GM23338 (cell line): ENCODE data around the gene WAPL. TPM values are rescaled to one million over a fixed set of nuclear protein-coding genes. Genes with fewer than 3 reads are reported as not detected.

ENCODE experiments used
- ATAC-seq: fragments of 200-7000 bp; cut with Tn5 transposase; 3 replicates; pipeline ENCODE4 v1.9.1; 2020
- DNase-seq: peaks from one replicate; pipeline ENCODE4 v3.0.0-alpha.2; 2015; ENCODE audit warnings: low spot score
- H2AFZ ChIP-seq: fragments of 200-600 bp; sonication (generic); 2 replicates; pipeline ENCODE4 v1.8.0; 2016; ENCODE audit warnings: antibody characterized with exemption, mild to moderate bottlenecking, moderate library complexity
- H3F3A ChIP-seq: fragments of 200-600 bp; sonication (generic); replicated peaks from 2 replicates; pipeline ENCODE4 v1.8.0; 2017; ENCODE audit warnings: antibody characterized with exemption, mixed run types, low read depth
- H3K27ac ChIP-seq: fragments of 200-600 bp; sonication (generic); 2 replicates; pipeline ENCODE4 v1.6.1; 2016; ENCODE audit warnings: low read depth
- H3K27me3 ChIP-seq: fragments of 200-600 bp; sonication (generic); 2 replicates; pipeline ENCODE4 v1.8.0; 2016; ENCODE audit warnings: mild to moderate bottlenecking, mixed run types, moderate library complexity; ENCODE audit not compliant: insufficient read depth
- H3K36me3 ChIP-seq: fragments of 200-600 bp; sonication (generic); 2 replicates; pipeline ENCODE4 v1.8.0; 2016; ENCODE audit warnings: mild to moderate bottlenecking; ENCODE audit not compliant: insufficient read depth
- H3K4me1 ChIP-seq: fragments of 200-600 bp; sonication (generic); 2 replicates; pipeline ENCODE4 v1.8.0; 2016; ENCODE audit warnings: mild to moderate bottlenecking, moderate library complexity; ENCODE audit not compliant: insufficient read depth
- H3K4me2 ChIP-seq: fragments of 200-600 bp; sonication (generic); 2 replicates; pipeline ENCODE4 v1.7.1; 2017; ENCODE audit warnings: mixed run types
- H3K4me3 ChIP-seq: fragments of 200-600 bp; sonication (generic); 2 replicates; pipeline ENCODE4 v1.6.1; 2016; ENCODE audit warnings: mixed run types
- H3K79me2 ChIP-seq: fragments of 200-600 bp; sonication (generic); replicated peaks from 2 replicates; pipeline ENCODE4 v1.8.0; 2017; ENCODE audit warnings: mild to moderate bottlenecking; ENCODE audit not compliant: insufficient read depth
- H3K9me2 ChIP-seq: fragments of 200-600 bp; sonication (generic); 2 replicates; pipeline ENCODE4 v1.8.0; 2017; ENCODE audit not compliant: insufficient read depth
- H4K20me1 ChIP-seq: fragments of 200-600 bp; sonication (generic); replicated peaks from 2 replicates; pipeline ENCODE4 v1.8.0; 2017; ENCODE audit warnings: mild to moderate bottlenecking; ENCODE audit not compliant: insufficient read depth
- H3K27ac Mint-ChIP-seq: 2 replicates; pipeline ENCODE4 v1.8.0; 2020; ENCODE audit warnings: inconsistent platforms, mild to moderate bottlenecking, moderate library complexity, mixed read lengths
- H3K27me3 Mint-ChIP-seq: 3 replicates; pipeline ENCODE4 v1.8.0; 2022; ENCODE audit warnings: low read depth, mild to moderate bottlenecking, moderate library complexity, mixed read lengths, inconsistent platforms; ENCODE audit not compliant: insufficient read depth, poor library complexity
- H3K36me3 Mint-ChIP-seq: 3 replicates; pipeline ENCODE4 v1.8.0; 2021; ENCODE audit warnings: low read depth, mild to moderate bottlenecking, inconsistent platforms, moderate library complexity, mixed read lengths
- H3K4me1 Mint-ChIP-seq: 3 replicates; pipeline ENCODE4 v1.8.0; 2020; ENCODE audit warnings: mild to moderate bottlenecking, inconsistent platforms, mixed read lengths
- H3K4me3 Mint-ChIP-seq: 3 replicates; pipeline ENCODE4 v1.8.0; 2021; ENCODE audit warnings: moderate library complexity, mild to moderate bottlenecking, inconsistent platforms, mixed read lengths
- H3K9me3 Mint-ChIP-seq: 3 replicates; pipeline ENCODE4 v1.8.0; 2020; ENCODE audit warnings: moderate library complexity, mild to moderate bottlenecking, inconsistent platforms, mixed read lengths
- CREB1 ChIP-seq: fragments of 250-450 bp; sonication (Bioruptor Pico); IDR thresholded peaks from 2 replicates; pipeline ENCODE4 v1.5.0; 2020; ENCODE audit warnings: low read depth, mild to moderate bottlenecking, moderate library complexity
- ETS1 ChIP-seq: IDR thresholded peaks from 2 replicates; pipeline ENCODE4 v1.6.1; 2016; ENCODE audit warnings: antibody characterized with exemption
- EZH2 ChIP-seq: fragments of 200-600 bp; sonication (generic); IDR thresholded peaks from one replicate; pipeline ENCODE4 v1.8.0; 2017; ENCODE audit warnings: antibody characterized with exemption, mild to moderate bottlenecking, low read depth; ENCODE audit not compliant: unreplicated experiment
- NANOG ChIP-seq: IDR thresholded peaks from 2 replicates; pipeline ENCODE4 v1.6.1; 2016; ENCODE audit warnings: antibody characterized with exemption, borderline replicate concordance
- STAT1 ChIP-seq: IDR thresholded peaks from one replicate; pipeline ENCODE4 v1.6.1; 2016; ENCODE audit warnings: antibody characterized with exemption; ENCODE audit not compliant: unreplicated experiment
- ZNF331 ChIP-seq: fragments of 250-450 bp; sonication (Bioruptor Pico); IDR thresholded peaks from 2 replicates; pipeline ENCODE4 v1.5.0; 2020; ENCODE audit warnings: low read depth, mild to moderate bottlenecking, moderate library complexity
- polyA plus RNA-seq: library from polyadenylated mRNA; unstranded; fragments of >200 nt; fragmentation: Nextera tagmentation; extraction: Ambion mirVana; gene quantifications from 2 replicates; pipeline ENCODE4 v1.2.1, GENCODE V29; 2016
- total RNA-seq: library from RNA; depleted of rRNA; stranded (reverse); fragments of >200 nt; shearing (Covaris generic); gene quantifications from 2 replicates; pipeline ENCODE4 v1.2.3, GENCODE V29; 2014
- TF ChIP-seq, protein P1 (sequence below), 2 experiments: fragments of 200-600 bp in 1 of 2; sonication (generic) in 1 of 2; conservative IDR thresholded peaks; 2 replicates each; pipeline versions ENCODE4 v1.5.1 to v1.6.1; 2016 to 2017; ENCODE audit warnings: antibody characterized with exemption in 2 of 2, low read depth in 2 of 2, mild to moderate bottlenecking in 2 of 2, moderate library complexity in 1 of 2
- TF ChIP-seq, protein P2 (sequence below): IDR thresholded peaks from one replicate; pipeline ENCODE4 v1.6.1; 2018; ENCODE audit warnings: antibody characterized with exemption; ENCODE audit not compliant: unreplicated experiment
- TF ChIP-seq, protein P3 (sequence below): fragments of 250-450 bp; sonication (Bioruptor Pico); IDR thresholded peaks from 2 replicates; pipeline ENCODE4 v1.5.0; 2020; ENCODE audit warnings: mild to moderate bottlenecking, moderate library complexity

WAPL gene
- total and polyA plus RNA-seq, 2 experiments from 2014 or later: 25.2 to 60.8 TPM

- TF ChIP-seq ETS1 (no peak), CREB1 (CRISPR knock-in tag) (no peak), ZNF331 (CRISPR knock-in tag) (no peak)
- TF ChIP-seq, protein P1, sequence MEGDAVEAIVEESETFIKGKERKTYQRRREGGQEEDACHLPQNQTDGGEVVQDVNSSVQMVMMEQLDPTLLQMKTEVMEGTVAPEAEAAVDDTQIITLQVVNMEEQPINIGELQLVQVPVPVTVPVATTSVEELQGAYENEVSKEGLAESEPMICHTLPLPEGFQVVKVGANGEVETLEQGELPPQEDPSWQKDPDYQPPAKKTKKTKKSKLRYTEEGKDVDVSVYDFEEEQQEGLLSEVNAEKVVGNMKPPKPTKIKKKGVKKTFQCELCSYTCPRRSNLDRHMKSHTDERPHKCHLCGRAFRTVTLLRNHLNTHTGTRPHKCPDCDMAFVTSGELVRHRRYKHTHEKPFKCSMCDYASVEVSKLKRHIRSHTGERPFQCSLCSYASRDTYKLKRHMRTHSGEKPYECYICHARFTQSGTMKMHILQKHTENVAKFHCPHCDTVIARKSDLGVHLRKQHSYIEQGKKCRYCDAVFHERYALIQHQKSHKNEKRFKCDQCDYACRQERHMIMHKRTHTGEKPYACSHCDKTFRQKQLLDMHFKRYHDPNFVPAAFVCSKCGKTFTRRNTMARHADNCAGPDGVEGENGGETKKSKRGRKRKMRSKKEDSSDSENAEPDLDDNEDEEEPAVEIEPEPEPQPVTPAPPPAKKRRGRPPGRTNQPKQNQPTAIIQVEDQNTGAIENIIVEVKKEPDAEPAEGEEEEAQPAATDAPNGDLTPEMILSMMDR (conservative IDR thresholded peaks at IDR 0.05; ENCODE audit: low read depth in 2 of 2): no peak
Measured at GRCh38 chr10:86481761-86482160, 39.8 kb downstream of the WAPL start (continued).

- Histone ChIP-seq H2AFZ (no peak overlapping the region), H3F3A (no peaks in the 10 kb centered on the region), H3K36me3 (no peaks in the 10 kb centered on the region; the same call in 1 of the 2 replicates), H3K4me3 (no peak overlapping the region), H4K20me1 (peaks cover 11% of the 10 kb centered on the region), H3K4me1 (peaks cover 15% of the 10 kb centered on the region), H3K9me2 (no peaks in the 10 kb centered on the region), H3K79me2 (peaks cover 58% of the 10 kb centered on the region), H3K27ac (no peak overlapping the region), H3K4me2 (no peak overlapping the region), H3K27me3 (no peaks in the 10 kb centered on the region)
- no peaks in the 10 kb centered on the region for H3K27me3 Mint-ChIP-seq
- no peaks in the 10 kb centered on the region for H3K9me3 Mint-ChIP-seq
- no peak overlapping the region; the same call in 1 of the 2 replicates for H3K27ac Mint-ChIP-seq
- peaks cover 5% of the 10 kb centered on the region; the same call in 2 of the 3 replicates for H3K4me1 Mint-ChIP-seq
- no peak overlapping the region for H3K4me3 Mint-ChIP-seq
- TF ChIP-seq, protein P1 (conservative IDR thresholded peaks at IDR 0.05; ENCODE audit: low read depth in 2 of 2): no peak
- TF ChIP-seq ZNF331 (CRISPR knock-in tag) (no peak), STAT1 (no peak), EZH2 (no peak), NANOG (no peak)
- TF ChIP-seq, protein P2, sequence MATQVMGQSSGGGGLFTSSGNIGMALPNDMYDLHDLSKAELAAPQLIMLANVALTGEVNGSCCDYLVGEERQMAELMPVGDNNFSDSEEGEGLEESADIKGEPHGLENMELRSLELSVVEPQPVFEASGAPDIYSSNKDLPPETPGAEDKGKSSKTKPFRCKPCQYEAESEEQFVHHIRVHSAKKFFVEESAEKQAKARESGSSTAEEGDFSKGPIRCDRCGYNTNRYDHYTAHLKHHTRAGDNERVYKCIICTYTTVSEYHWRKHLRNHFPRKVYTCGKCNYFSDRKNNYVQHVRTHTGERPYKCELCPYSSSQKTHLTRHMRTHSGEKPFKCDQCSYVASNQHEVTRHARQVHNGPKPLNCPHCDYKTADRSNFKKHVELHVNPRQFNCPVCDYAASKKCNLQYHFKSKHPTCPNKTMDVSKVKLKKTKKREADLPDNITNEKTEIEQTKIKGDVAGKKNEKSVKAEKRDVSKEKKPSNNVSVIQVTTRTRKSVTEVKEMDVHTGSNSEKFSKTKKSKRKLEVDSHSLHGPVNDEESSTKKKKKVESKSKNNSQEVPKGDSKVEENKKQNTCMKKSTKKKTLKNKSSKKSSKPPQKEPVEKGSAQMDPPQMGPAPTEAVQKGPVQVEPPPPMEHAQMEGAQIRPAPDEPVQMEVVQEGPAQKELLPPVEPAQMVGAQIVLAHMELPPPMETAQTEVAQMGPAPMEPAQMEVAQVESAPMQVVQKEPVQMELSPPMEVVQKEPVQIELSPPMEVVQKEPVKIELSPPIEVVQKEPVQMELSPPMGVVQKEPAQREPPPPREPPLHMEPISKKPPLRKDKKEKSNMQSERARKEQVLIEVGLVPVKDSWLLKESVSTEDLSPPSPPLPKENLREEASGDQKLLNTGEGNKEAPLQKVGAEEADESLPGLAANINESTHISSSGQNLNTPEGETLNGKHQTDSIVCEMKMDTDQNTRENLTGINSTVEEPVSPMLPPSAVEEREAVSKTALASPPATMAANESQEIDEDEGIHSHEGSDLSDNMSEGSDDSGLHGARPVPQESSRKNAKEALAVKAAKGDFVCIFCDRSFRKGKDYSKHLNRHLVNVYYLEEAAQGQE: no peak
- TF ChIP-seq, protein P3, sequence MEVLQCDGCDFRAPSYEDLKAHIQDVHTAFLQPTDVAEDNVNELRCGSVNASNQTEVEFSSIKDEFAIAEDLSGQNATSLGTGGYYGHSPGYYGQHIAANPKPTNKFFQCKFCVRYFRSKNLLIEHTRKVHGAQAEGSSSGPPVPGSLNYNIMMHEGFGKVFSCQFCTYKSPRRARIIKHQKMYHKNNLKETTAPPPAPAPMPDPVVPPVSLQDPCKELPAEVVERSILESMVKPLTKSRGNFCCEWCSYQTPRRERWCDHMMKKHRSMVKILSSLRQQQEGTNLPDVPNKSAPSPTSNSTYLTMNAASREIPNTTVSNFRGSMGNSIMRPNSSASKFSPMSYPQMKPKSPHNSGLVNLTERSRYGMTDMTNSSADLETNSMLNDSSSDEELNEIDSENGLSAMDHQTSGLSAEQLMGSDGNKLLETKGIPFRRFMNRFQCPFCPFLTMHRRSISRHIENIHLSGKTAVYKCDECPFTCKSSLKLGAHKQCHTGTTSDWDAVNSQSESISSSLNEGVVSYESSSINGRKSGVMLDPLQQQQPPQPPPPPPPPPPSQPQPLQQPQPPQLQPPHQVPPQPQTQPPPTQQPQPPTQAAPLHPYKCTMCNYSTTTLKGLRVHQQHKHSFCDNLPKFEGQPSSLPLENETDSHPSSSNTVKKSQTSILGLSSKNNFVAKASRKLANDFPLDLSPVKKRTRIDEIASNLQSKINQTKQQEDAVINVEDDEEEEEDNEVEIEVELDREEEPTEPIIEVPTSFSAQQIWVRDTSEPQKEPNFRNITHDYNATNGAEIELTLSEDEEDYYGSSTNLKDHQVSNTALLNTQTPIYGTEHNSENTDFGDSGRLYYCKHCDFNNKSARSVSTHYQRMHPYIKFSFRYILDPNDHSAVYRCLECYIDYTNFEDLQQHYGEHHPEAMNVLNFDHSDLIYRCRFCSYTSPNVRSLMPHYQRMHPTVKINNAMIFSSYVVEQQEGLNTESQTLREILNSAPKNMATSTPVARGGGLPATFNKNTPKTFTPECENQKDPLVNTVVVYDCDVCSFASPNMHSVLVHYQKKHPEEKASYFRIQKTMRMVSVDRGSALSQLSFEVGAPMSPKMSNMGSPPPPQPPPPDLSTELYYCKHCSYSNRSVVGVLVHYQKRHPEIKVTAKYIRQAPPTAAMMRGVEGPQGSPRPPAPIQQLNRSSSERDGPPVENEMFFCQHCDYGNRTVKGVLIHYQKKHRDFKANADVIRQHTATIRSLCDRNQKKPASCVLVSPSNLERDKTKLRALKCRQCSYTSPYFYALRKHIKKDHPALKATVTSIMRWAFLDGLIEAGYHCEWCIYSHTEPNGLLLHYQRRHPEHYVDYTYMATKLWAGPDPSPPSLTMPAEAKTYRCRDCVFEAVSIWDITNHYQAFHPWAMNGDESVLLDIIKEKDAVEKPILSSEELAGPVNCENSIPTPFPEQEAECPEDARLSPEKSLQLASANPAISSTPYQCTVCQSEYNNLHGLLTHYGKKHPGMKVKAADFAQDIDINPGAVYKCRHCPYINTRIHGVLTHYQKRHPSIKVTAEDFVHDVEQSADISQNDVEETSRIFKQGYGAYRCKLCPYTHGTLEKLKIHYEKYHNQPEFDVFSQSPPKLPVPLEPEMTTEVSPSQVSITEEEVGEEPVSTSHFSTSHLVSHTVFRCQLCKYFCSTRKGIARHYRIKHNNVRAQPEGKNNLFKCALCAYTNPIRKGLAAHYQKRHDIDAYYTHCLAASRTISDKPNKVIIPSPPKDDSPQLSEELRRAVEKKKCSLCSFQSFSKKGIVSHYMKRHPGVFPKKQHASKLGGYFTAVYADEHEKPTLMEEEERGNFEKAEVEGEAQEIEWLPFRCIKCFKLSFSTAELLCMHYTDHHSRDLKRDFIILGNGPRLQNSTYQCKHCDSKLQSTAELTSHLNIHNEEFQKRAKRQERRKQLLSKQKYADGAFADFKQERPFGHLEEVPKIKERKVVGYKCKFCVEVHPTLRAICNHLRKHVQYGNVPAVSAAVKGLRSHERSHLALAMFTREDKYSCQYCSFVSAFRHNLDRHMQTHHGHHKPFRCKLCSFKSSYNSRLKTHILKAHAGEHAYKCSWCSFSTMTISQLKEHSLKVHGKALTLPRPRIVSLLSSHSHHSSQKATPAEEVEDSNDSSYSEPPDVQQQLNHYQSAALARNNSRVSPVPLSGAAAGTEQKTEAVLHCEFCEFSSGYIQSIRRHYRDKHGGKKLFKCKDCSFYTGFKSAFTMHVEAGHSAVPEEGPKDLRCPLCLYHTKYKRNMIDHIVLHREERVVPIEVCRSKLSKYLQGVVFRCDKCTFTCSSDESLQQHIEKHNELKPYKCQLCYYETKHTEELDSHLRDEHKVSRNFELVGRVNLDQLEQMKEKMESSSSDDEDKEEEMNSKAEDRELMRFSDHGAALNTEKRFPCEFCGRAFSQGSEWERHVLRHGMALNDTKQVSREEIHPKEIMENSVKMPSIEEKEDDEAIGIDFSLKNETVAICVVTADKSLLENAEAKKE (CRISPR knock-in tag): no peak
- DNase-seq (no peak), ATAC-seq (no peak)
- H3K36me3 Mint-ChIP-seq: peaks cover 4% of the 10 kb centered on the region; the same call in 2 of the 3 replicates
Measured at GRCh38 chr10:86480571-86480970, 41.0 kb downstream of the WAPL start.
